ENCODE results near the gene DBP.

Gene DBP

GRCh38 chr19:48603850-48604249, 33.3 kb downstream of the DBP start:
- TF ChIP-seq CTCF (IDR thresholded peaks at IDR 0.05): no peak

GRCh38 chr19:48603449-48603848, 33.7 kb downstream of the DBP start:
- TF ChIP-seq CTCF (IDR thresholded peaks at IDR 0.05): no peak

GRCh38 chr19:48603001-48603400, 34.2 kb downstream of the DBP start:
- TF ChIP-seq CTCF (IDR thresholded peaks at IDR 0.05): no peak

GRCh38 chr19:48600679-48601417, 36.3 kb downstream of the DBP start:
- TF ChIP-seq CTCF (IDR thresholded peaks at IDR 0.05): no peak

- no peak for TF ChIP-seq CTCF (IDR thresholded peaks at IDR 0.05)
These were observed 38.0 kb downstream of the DBP start for GRCh38 chr19:48598996-48599700.

- TF ChIP-seq CTCF (IDR thresholded peaks at IDR 0.05): no peak
These were observed 40.3 kb downstream of the DBP start for GRCh38 chr19:48596679-48597465.

GRCh38 chr19:48596237-48596636, 40.9 kb downstream of the DBP start:
- TF ChIP-seq CTCF (IDR thresholded peaks at IDR 0.05): no peak

Data from LNCAP (cell line).